Measurements from ENCODE around the gene CSN3. TPM values are rescaled to one million over a fixed set of nuclear protein-coding genes. Genes with fewer than 3 reads are reported as not detected.

Gene CSN3
- total RNA-seq, 1 experiment from 2014 or later = not detected

DNA sequence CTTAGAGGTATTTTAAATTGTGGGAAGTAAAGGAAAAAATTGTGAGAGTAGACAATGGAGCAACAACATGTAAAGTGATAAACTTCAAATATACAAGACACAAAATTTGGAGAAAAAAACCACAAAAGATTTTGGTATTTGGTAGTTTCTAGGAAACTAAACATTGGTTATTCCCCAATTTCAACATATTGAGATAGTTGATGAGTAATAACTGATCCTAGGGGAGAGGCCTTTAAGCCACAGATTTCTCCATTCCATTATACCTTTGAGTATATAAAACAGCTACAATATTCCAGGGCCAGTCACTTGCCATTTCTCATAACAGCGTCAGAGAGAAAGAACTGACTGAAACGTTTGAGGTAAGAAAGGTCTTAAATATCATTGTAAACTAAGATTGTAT lies 16.6 kb upstream of the CSN3 start, which contains the start of gene FDCSP:
TSS of gene FDCSP (plus strand) at position 301 of the 400 bp plus-strand sequence. CDS start 5,071 bp downstream, outside the sequence.
- H3K27ac ChIP-seq (ENCODE audit: insufficient read length, low read depth, low read length) = no peak within 1 kb of the TSS
- H2BK15ac ChIP-seq (ENCODE audit: low read depth, low read length) = no peak within 1 kb of the TSS
- H2BK20ac ChIP-seq (ENCODE audit: low read depth, low read length, poor library complexity, severe bottlenecking) = no peak within 1 kb of the TSS
- Mint-ChIP-seq H3K9me3 (no peaks in the 10 kb centered on the region), H3K4me3 (no peak within 1 kb of the TSS), H3K4me1 (no peaks in the 10 kb centered on the region), H3K27ac (no peak within 1 kb of the TSS), H3K27me3 (ENCODE audit: low read depth) (no peaks in the 10 kb centered on the region), H3K36me3 (ENCODE audit: insufficient read depth in 1 of 3, low read depth in 3 of 3) (no peaks in the 10 kb centered on the region)
- no peak within 1 kb of the TSS for H3K9ac ChIP-seq (ENCODE audit: extremely low read depth, insufficient read length, low read length)
- H3K23ac ChIP-seq (ENCODE audit: insufficient read length, low read depth, low read length) = no peak within 1 kb of the TSS
- no peak within 1 kb of the TSS for H2AFZ ChIP-seq (ENCODE audit: low read length)
- no peak within 1 kb of the TSS for H3K4ac ChIP-seq (ENCODE audit: low read depth, low read length)
- no peak within 1 kb of the TSS for H3K14ac ChIP-seq (ENCODE audit: insufficient read depth, low read length)
- no peaks in the 10 kb centered on the region for H3K79me1 ChIP-seq (ENCODE audit: insufficient read depth, low read depth, low read length, poor library complexity, severe bottlenecking)
- no peak within 1 kb of the TSS for H3K18ac ChIP-seq (ENCODE audit: insufficient read length, low read depth, low read length)
- TF ChIP-seq, protein P1, sequence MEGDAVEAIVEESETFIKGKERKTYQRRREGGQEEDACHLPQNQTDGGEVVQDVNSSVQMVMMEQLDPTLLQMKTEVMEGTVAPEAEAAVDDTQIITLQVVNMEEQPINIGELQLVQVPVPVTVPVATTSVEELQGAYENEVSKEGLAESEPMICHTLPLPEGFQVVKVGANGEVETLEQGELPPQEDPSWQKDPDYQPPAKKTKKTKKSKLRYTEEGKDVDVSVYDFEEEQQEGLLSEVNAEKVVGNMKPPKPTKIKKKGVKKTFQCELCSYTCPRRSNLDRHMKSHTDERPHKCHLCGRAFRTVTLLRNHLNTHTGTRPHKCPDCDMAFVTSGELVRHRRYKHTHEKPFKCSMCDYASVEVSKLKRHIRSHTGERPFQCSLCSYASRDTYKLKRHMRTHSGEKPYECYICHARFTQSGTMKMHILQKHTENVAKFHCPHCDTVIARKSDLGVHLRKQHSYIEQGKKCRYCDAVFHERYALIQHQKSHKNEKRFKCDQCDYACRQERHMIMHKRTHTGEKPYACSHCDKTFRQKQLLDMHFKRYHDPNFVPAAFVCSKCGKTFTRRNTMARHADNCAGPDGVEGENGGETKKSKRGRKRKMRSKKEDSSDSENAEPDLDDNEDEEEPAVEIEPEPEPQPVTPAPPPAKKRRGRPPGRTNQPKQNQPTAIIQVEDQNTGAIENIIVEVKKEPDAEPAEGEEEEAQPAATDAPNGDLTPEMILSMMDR (conservative IDR thresholded peaks at IDR 0.05) = no peak
- H3K9me3 ChIP-seq (ENCODE audit: control insufficient read depth, low read depth, low read length) = no peaks in the 10 kb centered on the region
- no peak within 1 kb of the TSS for H3K56ac ChIP-seq (ENCODE audit: insufficient read length, low read depth, low read length)
- H4K5ac ChIP-seq (ENCODE audit: insufficient read length, low read depth, low read length) = no peak within 1 kb of the TSS
- H4K91ac ChIP-seq (ENCODE audit: insufficient read length, low read depth, low read length) = no peak within 1 kb of the TSS
- H3K79me2 ChIP-seq (ENCODE audit: insufficient read depth, low read length) = no peaks in the 10 kb centered on the region
- H3K4me2 ChIP-seq (ENCODE audit: insufficient read depth, insufficient read length, low read length) = no peak within 1 kb of the TSS
- no CpG with 5 or more reads among the region's 2 CpGs for WGBS (ENCODE audit: extremely low coverage, insufficient read length, low lambda C conversion rate)
- no peak within 1 kb of the TSS for H2BK5ac ChIP-seq (ENCODE audit: insufficient read length, low read length)
- H3K23me2 ChIP-seq (ENCODE audit: insufficient read length, low read depth, low read length, poor library complexity, severe bottlenecking) = no peaks in the 10 kb centered on the region
- DNase-seq = no peak
- no peak within 1 kb of the TSS for H2AK5ac ChIP-seq (ENCODE audit: insufficient read length, low read length)
- no peak within 1 kb of the TSS for H2BK12ac ChIP-seq (ENCODE audit: insufficient read length, low read depth, low read length)
- no peaks in the 10 kb centered on the region for H3K27me3 ChIP-seq (ENCODE audit: insufficient read depth, low read length)
- H3T11ph ChIP-seq (ENCODE audit: low read length) = no peak within 1 kb of the TSS
- no peak within 1 kb of the TSS for H2BK120ac ChIP-seq (ENCODE audit: low read depth, low read length, poor library complexity, severe bottlenecking)
- no peaks in the 10 kb centered on the region for H3K4me1 ChIP-seq (ENCODE audit: insufficient read depth, low read length)
- no peaks in the 10 kb centered on the region for H4K20me1 ChIP-seq (ENCODE audit: control insufficient read depth, insufficient read depth, insufficient read length)
- no peak within 1 kb of the TSS for H4K8ac ChIP-seq (replicated peaks; ENCODE audit: insufficient read length, low read depth, low read length)
